K562 (cell line): ENCODE results near the gene DLL4. TPM values are rescaled to one million over a fixed set of nuclear protein-coding genes. Genes with fewer than 3 reads are reported as not detected.

Experiments
- AFF4 ChIP-seq: sonication (generic); formaldehyde crosslinking; IDR thresholded peaks from 2 replicates; pipeline ENCODE4 v1.8.0; 2023; ENCODE audit warnings: mild to moderate bottlenecking, missing genetic modification reagents
- CBX1 ChIP-seq: sonication (generic); IDR thresholded peaks from 2 replicates; pipeline ENCODE4 v1.6.1; 2016; ENCODE audit warnings: antibody characterized with exemption, low read depth, mild to moderate bottlenecking
- CTCFL ChIP-seq: IDR thresholded peaks from 2 replicates; pipeline ENCODE4 v1.6.1; 2011; ENCODE audit warnings: borderline replicate concordance, low read depth, mild to moderate bottlenecking, moderate library complexity, low read length; ENCODE audit not compliant: insufficient read depth, poor library complexity, severe bottlenecking
- ETV1 ChIP-seq: fragments of 450-650 bp; conservative IDR thresholded peaks from 2 replicates; pipeline ENCODE4 v1.6.1; 2016; ENCODE audit warnings: missing genetic modification characterization, control low read depth, low read depth, missing compliant biosample characterization
- GTF2E2 ChIP-seq: fragments of 200-800 bp; sonication (Bioruptor generic); IDR thresholded peaks from 2 replicates; pipeline ENCODE4 v1.6.1; 2016; ENCODE audit warnings: missing genetic modification characterization, missing compliant biosample characterization
- LCOR ChIP-seq: sonication (generic); formaldehyde crosslinking; IDR thresholded peaks from 2 replicates; pipeline ENCODE4 v1.8.0; 2022; ENCODE audit warnings: mild to moderate bottlenecking, missing genetic modification reagents
- NONO ChIP-seq, 2 experiments: fragments of 200-400 bp in 1 of 2; fragments of 450-650 bp in 1 of 2; formaldehyde crosslinking in 1 of 2; IDR thresholded peaks; 2 replicates each; pipeline ENCODE4 v1.6.1; 2017; ENCODE audit warnings: low read depth in 2 of 2, mild to moderate bottlenecking in 2 of 2, moderate library complexity in 2 of 2, low read length in 1 of 2
- PCBP1 ChIP-seq: fragments of 200-400 bp; formaldehyde crosslinking; IDR thresholded peaks from 2 replicates; pipeline ENCODE4 v1.6.1; 2018; ENCODE audit warnings: mild to moderate bottlenecking, low read depth, low read length; ENCODE audit not compliant: poor library complexity, severe bottlenecking
- PCBP2 ChIP-seq: fragments of 200-400 bp; formaldehyde crosslinking; IDR thresholded peaks from 2 replicates; pipeline ENCODE4 v1.6.1; 2018; ENCODE audit warnings: low read length, low read depth, mild to moderate bottlenecking, moderate library complexity; ENCODE audit not compliant: poor library complexity, severe bottlenecking
- RHOXF2B ChIP-seq: fragments of 250-450 bp; sonication (Bioruptor Pico); conservative IDR thresholded peaks from 2 replicates; pipeline ENCODE4 v1.5.1; 2021
- SREBF2 ChIP-seq: sonication (generic); formaldehyde crosslinking; IDR thresholded peaks from 2 replicates; pipeline ENCODE4 v1.4.0; 2020; ENCODE audit warnings: mild to moderate bottlenecking, missing genetic modification reagents
- SUPT5H ChIP-seq: fragments of 450-650 bp; IDR thresholded peaks from 2 replicates; pipeline ENCODE4 v1.6.1; 2016
- TFAM ChIP-seq: fragments of 250-450 bp; sonication (Bioruptor Pico); conservative IDR thresholded peaks from 2 replicates; pipeline ENCODE4 v1.5.0; 2021; ENCODE audit warnings: mild to moderate bottlenecking, moderate library complexity
- TSC22D4 ChIP-seq: fragments of 450-650 bp; IDR thresholded peaks from 2 replicates; pipeline ENCODE4 v1.6.1; 2016; ENCODE audit warnings: missing genetic modification characterization, missing biosample characterization, control low read depth
- TSHZ1 ChIP-seq: fragments of 250-450 bp; sonication (Bioruptor Pico); IDR thresholded peaks from 2 replicates; pipeline ENCODE4 v1.4.0; 2020; ENCODE audit warnings: mild to moderate bottlenecking, moderate library complexity
- ZBTB7A ChIP-seq: IDR thresholded peaks from 2 replicates; pipeline ENCODE4 v1.6.1; 2011; ENCODE audit warnings: low read depth, mild to moderate bottlenecking, low read length, moderate library complexity, borderline replicate concordance; ENCODE audit not compliant: control insufficient read depth
- ZNF445 ChIP-seq: fragments of 250-450 bp; sonication (Bioruptor Pico); IDR thresholded peaks from 2 replicates; pipeline ENCODE4 v1.4.0; 2020; ENCODE audit warnings: low read depth, mild to moderate bottlenecking, moderate library complexity
- polyA plus RNA-seq, 8 experiments: library from polyadenylated mRNA; depleted of rRNA in 4 of 8; stranded (reverse) in 5 of 8; unstranded in 3 of 8; fragments of >200 nt; fragmentation: Nextera tagmentation in 2 of 8; fragmentation: Illumina TruSeq in 1 of 8; extraction: Ambion mirVana in 2 of 8; extraction: Trizol in 1 of 8; gene quantifications; 2 replicates each; pipeline versions ENCODE4 v1.2.1 to v1.2.3, GENCODE V29; 2011 to 2014; ENCODE audit warnings: inconsistent platforms in 1 of 8, missing spikeins in 1 of 8
- total RNA-seq, 7 experiments: library from RNA; depleted of rRNA in 6 of 7; stranded (reverse); fragments of >200 nt in 6 of 7; fragmentation: Illumina TruSeq in 2 of 7; extraction: Trizol in 2 of 7; gene quantifications; 2 replicates each; pipeline versions ENCODE4 v1.2.1 to v1.2.3, GENCODE V29; 2011 to 2021; ENCODE audit warnings: low replicate concordance in 1 of 7

Gene DLL4
- total and polyA plus RNA-seq, 9 of the 15 experiments (the other 6 are each of a cell fraction or from before 2014, with no cell fraction given), result 0.04 to 1.1 (median 0.41) TPM; not detected in 1

GRCh38 chr15:40906091-40906990 is 22.8 kb upstream of the DLL4 start (continued):
- TF ChIP-seq AFF4 (0 out of 2 replicates have a peak, but pooled peaks have one; percentile 0), PCBP2 (no peak), PCBP1 (peak; percentile 81), SUPT5H (no peak), CBX1 (no peak), TSHZ1 (CRISPR knock-in tag) (no peak), CTCFL (peak; percentile 78), ZBTB7A (peak; percentile 73), LCOR (CRISPR knock-in tag) (0 out of 2 replicates have a peak, but pooled peaks have one; percentile 23), ZNF445 (CRISPR knock-in tag) (no peak), SREBF2 (CRISPR knock-in tag) (no peak), ETV1 (tag) (no peak), TFAM (CRISPR knock-in tag) (no peak), NONO (IDR thresholded peaks at IDR 0.05; ENCODE audit: low read depth in 2 of 2, low read length in 1 of 2) (peak in 1 of 2 experiments; percentile 57; a peak in 1 of 4 replicates), RHOXF2B (CRISPR knock-in tag) (0 out of 2 replicates have a peak, but pooled peaks have one; percentile 44), TSC22D4 (tag) (no peak), GTF2E2 (tag) (no peak)
